MM.1S (cell line): ENCODE results near the gene NUB1.

Experiments
- DNase-seq: peaks from one replicate; pipeline ENCODE4 v3.0.0-alpha.2; 2015
- H2AFZ ChIP-seq: fragments of 300-600 bp; sonication (generic); 2 replicates; pipeline ENCODE4 v1.6.0; 2016; ENCODE audit warnings: antibody characterized with exemption, low read length
- H3F3A ChIP-seq: fragments of 300-600 bp; sonication (generic); 2 replicates; pipeline ENCODE4 v1.6.1; 2016; ENCODE audit warnings: mild to moderate bottlenecking, antibody characterized with exemption, low read length, moderate library complexity, mixed read lengths; ENCODE audit not compliant: insufficient read depth
- H3K27ac ChIP-seq: fragments of 300-600 bp; sonication (generic); 2 replicates; pipeline ENCODE4 v1.5.1; 2016; ENCODE audit warnings: mild to moderate bottlenecking, low read length
- H3K27me3 ChIP-seq: fragments of 300-600 bp; sonication (generic); replicated peaks from 2 replicates; pipeline ENCODE4 v1.6.0; 2016; ENCODE audit warnings: low read length; ENCODE audit not compliant: insufficient read depth
- H3K36me3 ChIP-seq: fragments of 300-600 bp; sonication (generic); replicated peaks from 2 replicates; pipeline ENCODE4 v1.6.1; 2016; ENCODE audit warnings: mild to moderate bottlenecking, low read length, mixed read lengths; ENCODE audit not compliant: insufficient read depth
- H3K4me1 ChIP-seq: fragments of 300-600 bp; sonication (generic); 2 replicates; pipeline ENCODE4 v1.6.1; 2016; ENCODE audit warnings: low read length, mixed read lengths
- H3K4me2 ChIP-seq: fragments of 300-600 bp; sonication (generic); 2 replicates; pipeline ENCODE4 v1.6.0; 2016; ENCODE audit warnings: low read depth, low read length
- H3K4me3 ChIP-seq: fragments of 300-600 bp; sonication (generic); 2 replicates; pipeline ENCODE4 v1.5.1; 2016; ENCODE audit warnings: low read length, mixed read lengths
- H3K79me2 ChIP-seq: fragments of 300-600 bp; sonication (generic); 2 replicates; pipeline ENCODE4 v1.6.1; 2016; ENCODE audit warnings: mixed run types, low read length, mixed read lengths
- H3K9ac ChIP-seq: fragments of 300-600 bp; sonication (generic); 2 replicates; pipeline ENCODE4 v1.6.1; 2016; ENCODE audit warnings: low read length, mixed read lengths
- H3K9me2 ChIP-seq: fragments of 300-600 bp; sonication (generic); replicated peaks from 2 replicates; pipeline ENCODE4 v1.6.1; 2016; ENCODE audit warnings: mild to moderate bottlenecking, low read length, mixed read lengths; ENCODE audit not compliant: insufficient read depth
- H3K9me3 ChIP-seq: fragments of 300-600 bp; sonication (generic); replicated peaks from 2 replicates; pipeline ENCODE4 v1.6.1; 2016; ENCODE audit warnings: mild to moderate bottlenecking, low read length, mixed read lengths; ENCODE audit not compliant: insufficient read depth
- H4K20me1 ChIP-seq: fragments of 300-600 bp; sonication (generic); 2 replicates; pipeline ENCODE4 v1.6.1; 2016; ENCODE audit warnings: mild to moderate bottlenecking, low read length, moderate library complexity, mixed read lengths; ENCODE audit not compliant: insufficient read depth
- CTCF ChIP-seq: fragments of 300-600 bp; sonication (generic); IDR thresholded peaks from 2 replicates; pipeline ENCODE4 v1.5.1; 2016; ENCODE audit warnings: antibody characterized with exemption, low read length, mixed read lengths
- EZH2 ChIP-seq: fragments of 300-600 bp; sonication (generic); optimal IDR thresholded peaks from 2 replicates; pipeline ENCODE3; 2017; ENCODE audit warnings: low read depth, mild to moderate bottlenecking, antibody characterized with exemption, low read length, mixed read lengths
- EZH2phosphoT487 ChIP-seq: fragments of 300-600 bp; sonication (generic); IDR thresholded peaks from 2 replicates; pipeline ENCODE4 v1.6.1; 2018; ENCODE audit warnings: antibody characterized with exemption, low read length

Gene NUB1

GRCh38 chr7:151392002-151392401 is 50.4 kb downstream of the NUB1 start:
- Histone ChIP-seq H3K9ac (no peak overlapping the region), H4K20me1 (no peaks in the 10 kb centered on the region), H3K27ac (no peak overlapping the region), H3K27me3 (peaks cover 100% of the 10 kb centered on the region), H3K9me3 (no peaks in the 10 kb centered on the region), H3K9me2 (no peaks in the 10 kb centered on the region), H2AFZ (no peak overlapping the region), H3K79me2 (no peaks in the 10 kb centered on the region), H3K4me2 (no peak overlapping the region), H3K36me3 (no peaks in the 10 kb centered on the region), H3K4me1 (no peaks in the 10 kb centered on the region), H3K4me3 (no peak overlapping the region), H3F3A (no peaks in the 10 kb centered on the region)
- no peak for DNase-seq
- TF ChIP-seq EZH2 (no peak), CTCF (no peak), EZH2phosphoT487 (no peak)

GRCh38 chr7:151392426-151392825 is 50.8 kb downstream of the NUB1 start:
- DNase-seq: no peak

GRCh38 chr7:151393031-151393977 is 51.7 kb downstream of the NUB1 start:
- Histone ChIP-seq H3K9me2 (no peaks in the 10 kb centered on the region), H3K27me3 (peaks cover 89% of the 10 kb centered on the region), H3K4me2 (no peak overlapping the region), H3K27ac (no peak overlapping the region), H3K4me3 (no peak overlapping the region), H3K79me2 (no peaks in the 10 kb centered on the region), H3K4me1 (no peaks in the 10 kb centered on the region), H4K20me1 (no peaks in the 10 kb centered on the region), H3K36me3 (no peaks in the 10 kb centered on the region), H3F3A (no peaks in the 10 kb centered on the region), H3K9ac (no peak overlapping the region), H2AFZ (no peak overlapping the region), H3K9me3 (no peaks in the 10 kb centered on the region)
- TF ChIP-seq EZH2 (no peak), CTCF (no peak), EZH2phosphoT487 (no peak)
- no peak for DNase-seq

More at GRCh38 chr7:151392426-151392825, 50.8 kb downstream of the NUB1 start:
- Histone ChIP-seq H4K20me1 (no peaks in the 10 kb centered on the region), H3K27me3 (peaks cover 98% of the 10 kb centered on the region), H2AFZ (no peak overlapping the region), H3K36me3 (no peaks in the 10 kb centered on the region), H3K9me3 (no peaks in the 10 kb centered on the region), H3K9ac (no peak overlapping the region), H3K4me1 (no peaks in the 10 kb centered on the region), H3K4me3 (no peak overlapping the region), H3K9me2 (no peaks in the 10 kb centered on the region), H3K27ac (no peak overlapping the region), H3F3A (no peaks in the 10 kb centered on the region), H3K79me2 (no peaks in the 10 kb centered on the region), H3K4me2 (no peak overlapping the region)
- TF ChIP-seq EZH2phosphoT487 (no peak), EZH2 (no peak), CTCF (no peak)
